WTC11 (cell line): ENCODE measurements around the gene WNT9B. TPM values are rescaled to one million over a fixed set of nuclear protein-coding genes. Genes with fewer than 3 reads are reported as not detected.

ENCODE experiments used
- ATAC-seq: fragments of 200-7000 bp; cut with Tn5 transposase; 2 replicates; pipeline ENCODE4 v1.10.0; 2021; ENCODE audit warnings: mild to moderate bottlenecking, moderate library complexity
- CTCF ChIA-PET: fragments of 300-600 bp; sonication (Branson Sonifier 250); formaldehyde crosslinking; loops from one replicate; lab custom pipeline; 2021; ENCODE audit warnings: antibody characterized with exemption; lab: Charles Lee
- POLR2A ChIA-PET: fragments of 350-600 bp; sonication (Branson Sonifier 250); formaldehyde crosslinking; loops from one replicate; lab custom pipeline; 2021; ENCODE audit warnings: antibody characterized with exemption; lab: Charles Lee
- DNase-seq: peaks from one replicate; pipeline ENCODE4 v3.0.0; 2021; ENCODE audit warnings: low spot score
- H3K27ac Mint-ChIP-seq: 2 replicates; pipeline ENCODE4 v1.8.0; 2021; ENCODE audit warnings: mixed read lengths
- H3K27me3 Mint-ChIP-seq: 2 replicates; pipeline ENCODE4 v1.8.0; 2021; ENCODE audit warnings: low read depth, mild to moderate bottlenecking, moderate library complexity, mixed read lengths
- H3K36me3 Mint-ChIP-seq: 2 replicates; pipeline ENCODE4 v1.8.0; 2021; ENCODE audit warnings: mixed read lengths
- H3K4me1 Mint-ChIP-seq: 2 replicates; pipeline ENCODE4 v1.8.0; 2022; ENCODE audit warnings: mixed read lengths
- H3K4me3 Mint-ChIP-seq: 2 replicates; pipeline ENCODE4 v1.8.0; 2021; ENCODE audit warnings: mild to moderate bottlenecking, moderate library complexity, mixed read lengths
- H3K9me3 Mint-ChIP-seq: 2 replicates; pipeline ENCODE4 v1.8.0; 2021; ENCODE audit warnings: mixed read lengths
- ATF1 ChIP-seq: sonication (generic); formaldehyde crosslinking; IDR thresholded peaks from 2 replicates; pipeline ENCODE4 v1.8.1; 2023; ENCODE audit warnings: mild to moderate bottlenecking, moderate library complexity, missing genetic modification reagents
- GTF2I ChIP-seq: fragments of 250-450 bp; sonication (Bioruptor Pico); conservative IDR thresholded peaks from 2 replicates; pipeline ENCODE4 v1.4.0; 2021; ENCODE audit warnings: mild to moderate bottlenecking
- JAZF1 ChIP-seq: fragments of 250-450 bp; sonication (Bioruptor Pico); IDR thresholded peaks from 2 replicates; pipeline ENCODE4 v1.9.0; 2021; ENCODE audit warnings: moderate library complexity, mild to moderate bottlenecking, inconsistent platforms
- JUN ChIP-seq: sonication (generic); formaldehyde crosslinking; IDR thresholded peaks from 2 replicates; pipeline ENCODE4 v1.8.0; 2023; ENCODE audit warnings: mild to moderate bottlenecking, missing genetic modification reagents
- KAT7 ChIP-seq: sonication (generic); formaldehyde crosslinking; IDR thresholded peaks from 2 replicates; pipeline ENCODE4 v1.8.1; 2023; ENCODE audit warnings: missing genetic modification reagents, mild to moderate bottlenecking, borderline replicate concordance
- MXD4 ChIP-seq: fragments of 250-450 bp; sonication (Bioruptor Pico); IDR thresholded peaks from 2 replicates; pipeline ENCODE4 v1.8.0; 2021; ENCODE audit warnings: mild to moderate bottlenecking, moderate library complexity, borderline replicate concordance
- NFATC4 ChIP-seq: fragments of 250-450 bp; sonication (Bioruptor Pico); IDR thresholded peaks from 2 replicates; pipeline ENCODE4 v1.9.0; 2021; ENCODE audit warnings: mild to moderate bottlenecking
- NR3C1 ChIP-seq: sonication (generic); formaldehyde crosslinking; conservative IDR thresholded peaks from 2 replicates; pipeline ENCODE4 v1.8.1; 2023; ENCODE audit warnings: low read depth, mild to moderate bottlenecking, missing genetic modification reagents
- SMAD3 ChIP-seq: sonication (generic); formaldehyde crosslinking; IDR thresholded peaks from 2 replicates; pipeline ENCODE4 v1.8.0; 2022; ENCODE audit warnings: missing genetic modification reagents, mild to moderate bottlenecking, borderline replicate concordance
- SMAD4 ChIP-seq: sonication (generic); formaldehyde crosslinking; IDR thresholded peaks from 2 replicates; pipeline ENCODE4 v1.8.0; 2022; ENCODE audit warnings: mild to moderate bottlenecking, missing genetic modification reagents
- TEAD1 ChIP-seq: sonication (generic); formaldehyde crosslinking; IDR thresholded peaks from 2 replicates; pipeline ENCODE4 v1.8.0; 2022; ENCODE audit warnings: mild to moderate bottlenecking, missing genetic modification reagents
- TP53 ChIP-seq: sonication (generic); formaldehyde crosslinking; IDR thresholded peaks from 2 replicates; pipeline ENCODE4 v1.8.1; 2023; ENCODE audit warnings: mild to moderate bottlenecking, missing genetic modification reagents
- ZNF121 ChIP-seq: sonication (generic); formaldehyde crosslinking; IDR thresholded peaks from 2 replicates; pipeline ENCODE4 v1.8.0; 2023; ENCODE audit warnings: missing genetic modification reagents
- ZNF138 ChIP-seq: sonication (generic); formaldehyde crosslinking; conservative IDR thresholded peaks from 2 replicates; pipeline ENCODE4 v1.8.1; 2022; ENCODE audit warnings: mild to moderate bottlenecking, moderate library complexity, missing genetic modification reagents
- ZNF219 ChIP-seq: sonication (generic); formaldehyde crosslinking; IDR thresholded peaks from 2 replicates; pipeline ENCODE4 v1.8.0; 2023; ENCODE audit warnings: missing genetic modification reagents, mild to moderate bottlenecking, borderline replicate concordance
- ZNF317 ChIP-seq: sonication (generic); formaldehyde crosslinking; IDR thresholded peaks from 2 replicates; pipeline ENCODE4 v1.8.1; 2023; ENCODE audit warnings: low read depth, mild to moderate bottlenecking, moderate library complexity, missing genetic modification reagents, borderline replicate concordance
- ZNF423 ChIP-seq: fragments of 250-450 bp; sonication (Bioruptor Pico); IDR thresholded peaks from 2 replicates; pipeline ENCODE4 v2.1.2; 2022; ENCODE audit warnings: mild to moderate bottlenecking, moderate library complexity
- ZNF671 ChIP-seq: fragments of 250-450 bp; sonication (Bioruptor Pico); IDR thresholded peaks from 2 replicates; pipeline ENCODE4 v1.8.0; 2021; ENCODE audit warnings: mild to moderate bottlenecking
- total RNA-seq: library from RNA; stranded (reverse); gene quantifications from 3 replicates; pipeline ENCODE4 v1.2.3, GENCODE V29; 2021
- TF ChIP-seq, protein P1 (sequence below): sonication (generic); formaldehyde crosslinking; IDR thresholded peaks from 2 replicates; pipeline ENCODE4 v1.8.0; 2022; ENCODE audit warnings: mild to moderate bottlenecking, missing genetic modification reagents
- TF ChIP-seq, protein P2 (sequence below): sonication (generic); formaldehyde crosslinking; IDR thresholded peaks from 2 replicates; pipeline ENCODE4 v1.8.0; 2022; ENCODE audit warnings: mild to moderate bottlenecking, missing genetic modification reagents
- TF ChIP-seq, protein P3 (sequence below): sonication (generic); formaldehyde crosslinking; IDR thresholded peaks from 2 replicates; pipeline ENCODE4 v1.8.0; 2023; ENCODE audit warnings: mild to moderate bottlenecking, missing genetic modification reagents
- TF ChIP-seq, protein P4 (sequence below): fragments of 250-450 bp; sonication (Bioruptor Pico); IDR thresholded peaks from 2 replicates; pipeline ENCODE4 v1.9.0; 2021; ENCODE audit warnings: mild to moderate bottlenecking
- TF ChIP-seq, protein P5 (sequence below): sonication (generic); formaldehyde crosslinking; IDR thresholded peaks from 2 replicates; pipeline ENCODE4 v1.8.1; 2022; ENCODE audit warnings: low read depth, missing genetic modification reagents, borderline replicate concordance
- TF ChIP-seq, protein P6 (sequence below): sonication (generic); formaldehyde crosslinking; IDR thresholded peaks from 2 replicates; pipeline ENCODE4 v1.8.1; 2023; ENCODE audit warnings: mild to moderate bottlenecking, missing genetic modification reagents

The WNT9B gene
- total RNA-seq, 1 experiment from 2014 or later = 0.87 TPM

DNA sequence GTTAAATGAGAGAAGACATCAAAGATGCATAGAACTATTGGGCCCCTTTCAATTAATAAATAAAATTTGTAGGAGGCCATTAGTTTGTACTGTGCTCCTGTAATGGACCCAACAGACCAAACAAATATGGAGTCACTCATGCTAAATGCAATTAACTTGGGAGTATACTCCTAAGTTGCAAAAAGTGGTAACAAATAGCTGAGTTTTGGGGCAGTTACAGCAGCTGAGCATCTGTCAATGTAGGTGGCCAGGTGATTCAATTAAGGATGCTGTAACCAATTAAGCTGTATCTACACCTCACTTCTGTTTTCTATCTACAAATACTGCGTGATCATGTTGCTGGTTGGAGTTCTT lies 34.9 kb downstream of the WNT9B start:
- DNase-seq (no peak), ATAC-seq (no peak)
- H3K9me3 Mint-ChIP-seq = no peaks in the 10 kb centered on the region
- no peaks in the 10 kb centered on the region for H3K36me3 Mint-ChIP-seq
- H3K27me3 Mint-ChIP-seq = peaks cover 4% of the 10 kb centered on the region; the same call in 1 of the 2 replicates
- POLR2A ChIA-PET = no interaction called here
- H3K4me1 Mint-ChIP-seq = 0 out of 2 replicates have a peak, but pooled peaks cover 6% of the 10 kb centered on the region
- TF ChIP-seq, protein P1, sequence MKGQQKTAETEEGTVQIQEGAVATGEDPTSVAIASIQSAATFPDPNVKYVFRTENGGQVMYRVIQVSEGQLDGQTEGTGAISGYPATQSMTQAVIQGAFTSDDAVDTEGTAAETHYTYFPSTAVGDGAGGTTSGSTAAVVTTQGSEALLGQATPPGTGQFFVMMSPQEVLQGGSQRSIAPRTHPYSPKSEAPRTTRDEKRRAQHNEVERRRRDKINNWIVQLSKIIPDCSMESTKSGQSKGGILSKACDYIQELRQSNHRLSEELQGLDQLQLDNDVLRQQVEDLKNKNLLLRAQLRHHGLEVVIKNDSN (CRISPR knock-in tag) = no peak
- no peak for TF ChIP-seq JUN (CRISPR knock-in tag)
- no peak for TF ChIP-seq GTF2I (CRISPR knock-in tag)
- TF ChIP-seq ZNF671 (CRISPR knock-in tag) = no peak
- TF ChIP-seq, protein P2, sequence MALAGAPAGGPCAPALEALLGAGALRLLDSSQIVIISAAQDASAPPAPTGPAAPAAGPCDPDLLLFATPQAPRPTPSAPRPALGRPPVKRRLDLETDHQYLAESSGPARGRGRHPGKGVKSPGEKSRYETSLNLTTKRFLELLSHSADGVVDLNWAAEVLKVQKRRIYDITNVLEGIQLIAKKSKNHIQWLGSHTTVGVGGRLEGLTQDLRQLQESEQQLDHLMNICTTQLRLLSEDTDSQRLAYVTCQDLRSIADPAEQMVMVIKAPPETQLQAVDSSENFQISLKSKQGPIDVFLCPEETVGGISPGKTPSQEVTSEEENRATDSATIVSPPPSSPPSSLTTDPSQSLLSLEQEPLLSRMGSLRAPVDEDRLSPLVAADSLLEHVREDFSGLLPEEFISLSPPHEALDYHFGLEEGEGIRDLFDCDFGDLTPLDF (CRISPR knock-in tag) = no peak
- TF ChIP-seq NR3C1 (CRISPR knock-in tag) = no peak
- no peak for TF ChIP-seq SMAD3
- TF ChIP-seq, protein P3, sequence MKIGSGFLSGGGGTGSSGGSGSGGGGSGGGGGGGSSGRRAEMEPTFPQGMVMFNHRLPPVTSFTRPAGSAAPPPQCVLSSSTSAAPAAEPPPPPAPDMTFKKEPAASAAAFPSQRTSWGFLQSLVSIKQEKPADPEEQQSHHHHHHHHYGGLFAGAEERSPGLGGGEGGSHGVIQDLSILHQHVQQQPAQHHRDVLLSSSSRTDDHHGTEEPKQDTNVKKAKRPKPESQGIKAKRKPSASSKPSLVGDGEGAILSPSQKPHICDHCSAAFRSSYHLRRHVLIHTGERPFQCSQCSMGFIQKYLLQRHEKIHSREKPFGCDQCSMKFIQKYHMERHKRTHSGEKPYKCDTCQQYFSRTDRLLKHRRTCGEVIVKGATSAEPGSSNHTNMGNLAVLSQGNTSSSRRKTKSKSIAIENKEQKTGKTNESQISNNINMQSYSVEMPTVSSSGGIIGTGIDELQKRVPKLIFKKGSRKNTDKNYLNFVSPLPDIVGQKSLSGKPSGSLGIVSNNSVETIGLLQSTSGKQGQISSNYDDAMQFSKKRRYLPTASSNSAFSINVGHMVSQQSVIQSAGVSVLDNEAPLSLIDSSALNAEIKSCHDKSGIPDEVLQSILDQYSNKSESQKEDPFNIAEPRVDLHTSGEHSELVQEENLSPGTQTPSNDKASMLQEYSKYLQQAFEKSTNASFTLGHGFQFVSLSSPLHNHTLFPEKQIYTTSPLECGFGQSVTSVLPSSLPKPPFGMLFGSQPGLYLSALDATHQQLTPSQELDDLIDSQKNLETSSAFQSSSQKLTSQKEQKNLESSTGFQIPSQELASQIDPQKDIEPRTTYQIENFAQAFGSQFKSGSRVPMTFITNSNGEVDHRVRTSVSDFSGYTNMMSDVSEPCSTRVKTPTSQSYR (CRISPR knock-in tag) = no peak
- no peak for TF ChIP-seq ZNF423
- no peak for TF ChIP-seq ZNF219 (CRISPR knock-in tag)
- TF ChIP-seq, protein P4, sequence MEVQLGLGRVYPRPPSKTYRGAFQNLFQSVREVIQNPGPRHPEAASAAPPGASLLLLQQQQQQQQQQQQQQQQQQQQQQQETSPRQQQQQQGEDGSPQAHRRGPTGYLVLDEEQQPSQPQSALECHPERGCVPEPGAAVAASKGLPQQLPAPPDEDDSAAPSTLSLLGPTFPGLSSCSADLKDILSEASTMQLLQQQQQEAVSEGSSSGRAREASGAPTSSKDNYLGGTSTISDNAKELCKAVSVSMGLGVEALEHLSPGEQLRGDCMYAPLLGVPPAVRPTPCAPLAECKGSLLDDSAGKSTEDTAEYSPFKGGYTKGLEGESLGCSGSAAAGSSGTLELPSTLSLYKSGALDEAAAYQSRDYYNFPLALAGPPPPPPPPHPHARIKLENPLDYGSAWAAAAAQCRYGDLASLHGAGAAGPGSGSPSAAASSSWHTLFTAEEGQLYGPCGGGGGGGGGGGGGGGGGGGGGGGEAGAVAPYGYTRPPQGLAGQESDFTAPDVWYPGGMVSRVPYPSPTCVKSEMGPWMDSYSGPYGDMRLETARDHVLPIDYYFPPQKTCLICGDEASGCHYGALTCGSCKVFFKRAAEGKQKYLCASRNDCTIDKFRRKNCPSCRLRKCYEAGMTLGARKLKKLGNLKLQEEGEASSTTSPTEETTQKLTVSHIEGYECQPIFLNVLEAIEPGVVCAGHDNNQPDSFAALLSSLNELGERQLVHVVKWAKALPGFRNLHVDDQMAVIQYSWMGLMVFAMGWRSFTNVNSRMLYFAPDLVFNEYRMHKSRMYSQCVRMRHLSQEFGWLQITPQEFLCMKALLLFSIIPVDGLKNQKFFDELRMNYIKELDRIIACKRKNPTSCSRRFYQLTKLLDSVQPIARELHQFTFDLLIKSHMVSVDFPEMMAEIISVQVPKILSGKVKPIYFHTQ (CRISPR knock-in tag) = no peak
- TF ChIP-seq ZNF121 (CRISPR knock-in tag) = no peak
- TF ChIP-seq MXD4 = no peak
- CTCF ChIA-PET = interaction anchor here (1.4 to 1.7 kb wide), 2 partner anchors 10 to 55 kb away, joined by 3 to 12 read pairs; no protein-coding TSS in a partner anchor
- H3K27ac Mint-ChIP-seq = no peak overlapping the region
- H3K4me3 Mint-ChIP-seq = no peak overlapping the region

DNA sequence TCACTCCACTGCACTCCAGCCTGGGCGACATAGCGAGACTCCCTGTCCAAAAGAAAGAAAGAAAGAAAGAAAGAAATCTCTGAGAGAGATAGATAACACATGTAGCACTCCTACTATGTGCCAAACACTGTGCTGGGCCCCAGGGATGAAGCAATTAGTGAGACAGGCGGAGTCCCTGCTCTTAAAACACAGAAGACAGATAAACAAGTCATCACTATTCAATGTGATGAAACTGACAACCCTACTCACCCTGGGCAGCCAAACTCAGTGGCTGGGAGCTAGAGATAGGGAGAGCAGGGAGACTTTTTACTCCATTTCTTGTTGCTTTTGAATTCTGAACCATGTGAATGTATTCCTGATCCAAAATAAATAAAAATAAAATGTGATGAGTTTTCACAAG lies 36.3 kb downstream of the WNT9B start:
- H3K9me3 Mint-ChIP-seq = no peaks in the 10 kb centered on the region
- POLR2A ChIA-PET = no interaction called here
- no peaks in the 10 kb centered on the region for H3K36me3 Mint-ChIP-seq
- H3K4me3 Mint-ChIP-seq = no peak overlapping the region
- 0 out of 2 replicates have a peak, but pooled peaks cover 6% of the 10 kb centered on the region for H3K4me1 Mint-ChIP-seq
- DNase-seq (no peak), ATAC-seq (no peak)
- CTCF ChIA-PET = interaction anchor here (1.4 to 1.6 kb wide), 2 partner anchors 12 to 54 kb away, joined by 8 to 9 read pairs; no protein-coding TSS in a partner anchor
- TF ChIP-seq TP53 (CRISPR knock-in tag) = no peak
- no peak for TF ChIP-seq KAT7 (CRISPR knock-in tag)
- no peak for TF ChIP-seq JAZF1 (CRISPR knock-in tag)
- no peak overlapping the region for H3K27ac Mint-ChIP-seq
- H3K27me3 Mint-ChIP-seq = peaks cover 4% of the 10 kb centered on the region; the same call in 1 of the 2 replicates

DNA sequence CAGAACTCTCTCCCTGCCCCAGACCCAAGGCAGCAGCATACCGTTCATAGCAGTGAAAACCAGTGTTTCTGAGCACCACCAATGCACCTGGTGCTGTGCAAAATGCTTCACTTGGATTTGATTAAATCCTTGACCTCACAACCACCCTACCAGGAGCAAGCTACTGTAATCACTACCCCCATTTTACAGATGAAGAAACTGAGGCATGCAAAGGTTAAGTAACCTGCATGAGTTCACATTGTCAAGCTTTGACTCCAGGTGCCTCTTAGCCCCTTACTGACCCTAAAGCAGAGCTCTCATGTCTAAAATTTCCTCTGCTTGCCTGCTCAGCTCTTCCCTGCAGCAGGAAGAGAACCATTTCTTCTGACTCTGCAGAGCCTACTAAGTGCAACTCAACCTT lies 37.3 kb downstream of the WNT9B start:
- Mint-ChIP-seq H3K27ac (no peak overlapping the region), H3K9me3 (no peaks in the 10 kb centered on the region), H3K4me1 (0 out of 2 replicates have a peak, but pooled peaks cover 6% of the 10 kb centered on the region), H3K36me3 (no peaks in the 10 kb centered on the region), H3K27me3 (peaks cover 4% of the 10 kb centered on the region; the same call in 1 of the 2 replicates), H3K4me3 (no peak overlapping the region)
- no peak for DNase-seq
- POLR2A ChIA-PET = no interaction called here
- ATAC-seq = no peak
- CTCF ChIA-PET = interaction anchor here (1.4 to 1.6 kb wide), 2 partner anchors 13 to 53 kb away, joined by 8 to 9 read pairs; no protein-coding TSS in a partner anchor
- TF ChIP-seq TEAD1 (CRISPR knock-in tag) (no peak), NFATC4 (CRISPR knock-in tag) (no peak), SMAD3 (no peak), SMAD4 (CRISPR knock-in tag) (no peak), ZNF138 (no peak), ATF1 (CRISPR knock-in tag) (no peak), MXD4 (no peak), ZNF317 (CRISPR knock-in tag) (no peak)
- TF ChIP-seq, protein P5, sequence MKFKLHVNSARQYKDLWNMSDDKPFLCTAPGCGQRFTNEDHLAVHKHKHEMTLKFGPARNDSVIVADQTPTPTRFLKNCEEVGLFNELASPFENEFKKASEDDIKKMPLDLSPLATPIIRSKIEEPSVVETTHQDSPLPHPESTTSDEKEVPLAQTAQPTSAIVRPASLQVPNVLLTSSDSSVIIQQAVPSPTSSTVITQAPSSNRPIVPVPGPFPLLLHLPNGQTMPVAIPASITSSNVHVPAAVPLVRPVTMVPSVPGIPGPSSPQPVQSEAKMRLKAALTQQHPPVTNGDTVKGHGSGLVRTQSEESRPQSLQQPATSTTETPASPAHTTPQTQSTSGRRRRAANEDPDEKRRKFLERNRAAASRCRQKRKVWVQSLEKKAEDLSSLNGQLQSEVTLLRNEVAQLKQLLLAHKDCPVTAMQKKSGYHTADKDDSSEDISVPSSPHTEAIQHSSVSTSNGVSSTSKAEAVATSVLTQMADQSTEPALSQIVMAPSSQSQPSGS (CRISPR knock-in tag) = no peak
- TF ChIP-seq, protein P6, sequence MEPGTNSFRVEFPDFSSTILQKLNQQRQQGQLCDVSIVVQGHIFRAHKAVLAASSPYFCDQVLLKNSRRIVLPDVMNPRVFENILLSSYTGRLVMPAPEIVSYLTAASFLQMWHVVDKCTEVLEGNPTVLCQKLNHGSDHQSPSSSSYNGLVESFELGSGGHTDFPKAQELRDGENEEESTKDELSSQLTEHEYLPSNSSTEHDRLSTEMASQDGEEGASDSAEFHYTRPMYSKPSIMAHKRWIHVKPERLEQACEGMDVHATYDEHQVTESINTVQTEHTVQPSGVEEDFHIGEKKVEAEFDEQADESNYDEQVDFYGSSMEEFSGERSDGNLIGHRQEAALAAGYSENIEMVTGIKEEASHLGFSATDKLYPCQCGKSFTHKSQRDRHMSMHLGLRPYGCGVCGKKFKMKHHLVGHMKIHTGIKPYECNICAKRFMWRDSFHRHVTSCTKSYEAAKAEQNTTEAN (CRISPR knock-in tag) = no peak
